GM04503 (cell line): ENCODE measurements around the gene MDK.
"Not testable (repeated sequence)": the region's sequence is repeated elsewhere in the genome, so short reads cannot be mapped to it uniquely, and the experiment has no call there.

ENCODE experiments used
- DNase-seq: peaks from one replicate; pipeline ENCODE4 v3.0.0-alpha.2; 2012; ENCODE audit warnings: low read depth

The MDK gene

DNA sequence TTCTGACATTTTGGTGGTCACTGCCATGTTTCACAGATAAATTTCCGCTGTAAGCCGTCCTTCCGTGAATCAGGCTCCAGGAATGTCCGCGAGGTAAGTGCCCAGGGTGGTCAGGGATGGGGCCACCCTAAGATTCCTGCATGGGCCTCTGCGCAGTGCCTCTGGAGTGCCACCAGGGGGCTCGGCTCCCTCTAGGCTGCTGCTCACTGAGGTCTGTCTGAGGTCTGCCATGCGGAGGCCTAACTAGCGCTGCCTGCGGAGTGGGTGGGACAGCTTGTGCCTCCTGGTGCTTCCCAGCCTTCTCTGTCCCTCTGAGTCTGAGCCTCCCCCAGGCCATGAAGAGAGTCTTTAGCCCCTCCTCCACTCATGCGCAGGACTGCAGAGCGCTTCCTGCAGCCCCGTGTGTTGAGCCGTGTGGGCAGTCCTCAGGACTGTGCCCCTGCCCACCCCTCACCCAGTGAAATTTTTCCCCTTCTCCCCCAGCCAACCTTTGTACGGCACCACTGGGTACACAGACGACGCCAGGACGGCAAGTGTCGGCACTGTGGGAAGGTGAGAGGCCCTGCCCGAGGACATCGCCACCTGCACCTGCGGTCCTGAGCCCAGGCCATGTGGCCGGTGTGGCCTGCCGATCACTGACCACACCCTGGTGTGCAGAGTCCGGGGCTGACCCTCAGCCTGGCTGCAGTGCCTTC is 11.9 kb upstream of the MDK start:
- DNase-seq = no peak

DNA sequence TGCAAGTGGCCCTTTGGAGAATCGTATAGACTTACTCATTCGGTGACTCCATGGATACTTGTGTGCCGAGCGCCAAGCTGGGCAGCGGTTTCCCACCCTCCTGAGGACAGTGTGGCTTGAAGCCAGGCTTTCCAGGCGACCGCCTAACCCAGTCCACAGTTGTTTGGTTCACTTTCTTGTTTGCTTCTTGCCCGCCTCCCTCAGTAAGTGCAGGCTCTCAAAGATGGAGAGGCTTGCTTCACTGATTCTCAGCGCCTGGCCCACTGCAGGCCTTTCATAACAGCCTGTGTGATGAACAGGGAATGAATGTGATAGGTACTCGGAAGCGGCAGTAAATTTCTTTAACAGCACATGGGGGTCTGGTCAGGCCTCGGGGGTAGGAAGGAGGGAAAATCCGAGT is 11.2 kb upstream of the MDK start:
- DNase-seq = no peak

DNA sequence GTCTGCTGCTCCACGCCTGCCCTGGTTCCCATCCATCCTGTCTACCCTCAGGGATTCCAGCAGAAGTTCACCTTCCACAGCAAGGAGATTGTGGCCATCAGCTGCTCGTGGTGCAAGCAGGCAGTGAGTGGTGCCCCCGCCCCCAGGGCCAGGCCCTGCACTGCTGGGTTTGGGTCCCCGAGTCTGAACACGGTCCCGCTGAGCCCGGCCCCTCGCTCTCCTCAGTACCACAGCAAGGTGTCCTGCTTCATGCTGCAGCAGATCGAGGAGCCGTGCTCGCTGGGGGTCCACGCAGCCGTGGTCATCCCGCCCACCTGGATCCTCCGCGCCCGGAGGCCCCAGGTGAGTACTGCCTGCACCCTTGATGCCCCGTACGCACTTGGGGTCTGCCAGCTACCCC is 10.2 kb upstream of the MDK start:
- DNase-seq = not testable (repeated sequence)

DNA sequence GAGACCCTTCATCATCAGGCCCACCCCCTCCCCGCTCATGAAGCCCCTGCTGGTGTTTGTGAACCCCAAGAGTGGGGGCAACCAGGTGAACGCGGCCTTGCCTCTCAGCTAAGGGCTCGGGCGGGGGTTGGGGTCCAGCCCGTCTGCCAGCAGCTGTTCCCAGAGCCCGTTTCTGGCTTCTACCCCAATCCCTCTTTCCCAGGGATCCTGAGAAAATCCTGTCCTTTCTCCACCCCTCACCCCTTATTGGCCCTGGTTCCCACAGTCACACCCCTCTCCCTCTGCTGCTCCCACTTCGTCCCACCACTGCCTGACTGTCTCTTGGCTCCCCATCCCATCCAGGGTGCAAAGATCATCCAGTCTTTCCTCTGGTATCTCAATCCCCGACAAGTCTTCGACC is 9.4 kb upstream of the MDK start:
- no peak for DNase-seq

DNA sequence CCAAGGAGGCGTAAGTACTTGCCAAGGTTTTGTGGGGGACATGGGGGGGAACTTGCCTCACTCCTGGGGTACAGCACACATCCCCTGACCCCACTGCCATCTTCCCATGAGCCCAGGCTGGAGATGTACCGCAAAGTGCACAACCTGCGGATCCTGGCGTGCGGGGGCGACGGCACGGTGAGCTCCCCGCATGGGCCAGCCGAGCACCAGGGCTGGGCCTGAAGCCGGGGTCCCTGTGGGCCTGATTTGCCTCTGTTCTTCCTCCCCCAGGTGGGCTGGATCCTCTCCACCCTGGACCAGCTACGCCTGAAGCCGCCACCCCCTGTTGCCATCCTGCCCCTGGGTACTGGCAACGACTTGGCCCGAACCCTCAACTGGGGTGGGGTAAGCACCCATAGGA is 9.0 kb upstream of the MDK start:
- DNase-seq = not testable (repeated sequence)

DNA sequence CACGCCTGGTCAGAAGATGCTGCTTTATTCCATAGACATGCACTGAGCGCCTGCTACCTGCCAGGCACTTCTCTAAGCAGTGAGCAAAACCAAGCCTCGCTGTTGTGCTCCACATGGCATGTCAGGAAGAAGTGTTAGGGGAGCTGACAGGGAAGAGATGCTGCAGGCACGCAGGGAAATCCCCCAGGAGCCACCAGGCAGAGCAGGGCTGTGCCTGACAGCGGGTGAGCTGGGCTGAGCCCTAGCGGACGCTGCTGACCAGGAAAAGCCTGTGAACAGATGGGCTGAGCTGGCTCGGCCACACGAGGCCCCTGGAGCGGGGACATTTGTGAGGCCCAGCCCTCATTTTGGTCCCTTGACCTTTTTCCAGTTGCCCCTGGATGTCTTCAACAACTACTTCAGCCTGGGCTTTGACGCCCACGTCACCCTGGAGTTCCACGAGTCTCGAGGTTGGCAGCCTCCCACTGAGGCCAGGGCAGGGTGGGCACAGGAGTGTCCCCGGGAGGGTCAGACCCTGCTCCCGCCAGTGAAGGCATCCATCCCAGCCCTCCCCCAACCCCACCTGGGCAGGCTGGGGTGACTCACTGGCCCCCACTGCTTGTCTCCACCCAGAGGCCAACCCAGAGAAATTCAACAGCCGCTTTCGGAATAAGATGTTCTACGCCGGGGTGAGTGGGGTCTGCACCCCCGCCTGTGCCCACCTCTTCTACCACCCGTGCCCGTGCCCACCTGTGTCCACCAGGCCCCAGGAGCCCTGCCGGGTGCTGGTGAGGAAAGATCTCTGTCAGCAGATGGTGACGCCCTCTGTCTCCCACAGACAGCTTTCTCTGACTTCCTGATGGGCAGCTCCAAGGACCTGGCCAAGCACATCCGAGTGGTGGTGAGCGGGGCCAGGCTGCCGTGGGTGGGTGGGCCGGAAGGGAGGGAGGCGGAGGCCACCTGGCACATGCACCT is 7.4 kb upstream of the MDK start:
- DNase-seq = no peak

DNA sequence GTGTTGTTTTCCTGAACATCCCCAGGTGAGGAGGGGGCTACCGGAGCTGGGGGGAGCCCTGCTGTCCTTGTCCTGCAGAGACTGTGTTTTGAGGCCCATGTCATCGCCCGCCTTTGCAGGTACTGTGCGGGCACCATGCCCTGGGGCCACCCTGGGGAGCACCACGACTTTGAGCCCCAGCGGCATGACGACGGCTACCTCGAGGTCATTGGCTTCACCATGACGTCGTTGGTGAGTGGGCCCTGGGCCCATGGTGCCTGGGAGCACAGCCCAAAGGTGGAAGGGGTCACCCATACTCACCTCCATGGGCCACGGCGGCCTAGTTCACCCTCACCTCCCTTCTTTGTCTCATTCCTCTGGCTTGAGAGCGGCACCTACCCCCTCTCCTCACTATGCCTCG is 6.7 kb upstream of the MDK start:
- DNase-seq = no peak

DNA sequence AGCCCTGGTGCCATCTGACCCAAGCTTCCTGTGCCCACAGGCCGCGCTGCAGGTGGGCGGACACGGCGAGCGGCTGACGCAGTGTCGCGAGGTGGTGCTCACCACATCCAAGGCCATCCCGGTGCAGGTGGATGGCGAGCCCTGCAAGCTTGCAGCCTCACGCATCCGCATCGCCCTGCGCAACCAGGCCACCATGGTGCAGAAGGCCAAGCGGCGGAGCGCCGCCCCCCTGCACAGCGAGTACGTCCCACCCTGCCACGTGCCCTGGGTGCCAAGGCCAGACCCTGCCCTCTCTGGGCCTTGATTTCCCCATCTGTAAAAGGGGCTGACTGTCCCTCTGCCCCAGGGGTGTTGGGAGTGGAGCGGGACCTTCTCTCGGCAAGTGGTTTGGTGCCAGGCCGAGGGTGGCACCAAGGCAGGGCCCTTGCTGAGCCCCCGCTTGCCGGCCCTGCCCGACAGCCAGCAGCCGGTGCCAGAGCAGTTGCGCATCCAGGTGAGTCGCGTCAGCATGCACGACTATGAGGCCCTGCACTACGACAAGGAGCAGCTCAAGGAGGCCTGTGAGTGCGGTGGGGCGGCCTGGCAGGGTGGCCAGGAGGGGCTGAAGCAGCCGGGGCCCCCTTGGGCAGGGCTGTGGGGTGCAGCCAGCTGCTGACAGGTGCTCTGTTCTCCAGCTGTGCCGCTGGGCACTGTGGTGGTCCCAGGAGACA is 5.9 kb upstream of the MDK start:
- no peak for DNase-seq

DNA sequence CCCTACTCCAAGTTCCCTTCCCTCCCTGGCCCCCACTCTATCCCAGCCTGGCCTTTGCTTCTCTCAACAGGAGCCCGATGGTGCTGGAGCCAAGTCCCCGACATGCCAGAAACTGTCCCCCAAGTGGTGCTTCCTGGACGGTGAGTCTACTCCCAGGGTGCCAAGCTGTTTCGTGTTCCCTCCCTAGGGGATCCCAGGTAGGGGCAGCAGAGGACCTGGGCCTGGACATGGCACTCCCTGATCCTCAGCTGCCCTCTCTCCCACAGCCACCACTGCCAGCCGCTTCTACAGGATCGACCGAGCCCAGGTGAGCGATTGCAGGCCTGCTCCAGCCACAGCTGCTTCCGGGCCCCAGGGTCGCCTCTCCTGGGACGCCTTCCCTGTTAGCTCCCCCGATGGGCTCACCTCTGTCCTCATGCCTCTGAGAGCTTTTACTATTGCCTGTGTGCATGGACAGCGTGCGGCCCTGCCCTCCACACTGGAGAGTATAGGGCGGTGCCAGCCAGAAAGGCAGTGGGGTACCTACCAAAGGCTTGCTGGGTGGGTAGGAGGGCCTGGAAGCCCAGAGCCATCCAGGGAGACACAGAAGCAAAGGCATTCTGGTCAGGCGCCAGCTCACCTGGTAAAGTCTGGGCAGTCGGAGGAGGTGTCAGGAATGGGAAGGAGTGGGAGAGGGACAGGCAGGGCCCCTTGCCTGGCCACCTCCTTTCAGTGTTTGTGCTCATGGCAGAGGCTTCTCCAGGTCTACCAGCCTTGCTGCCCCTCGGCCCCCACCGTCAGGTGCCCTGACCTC is 5.0 kb upstream of the MDK start:
- no peak for DNase-seq

DNA sequence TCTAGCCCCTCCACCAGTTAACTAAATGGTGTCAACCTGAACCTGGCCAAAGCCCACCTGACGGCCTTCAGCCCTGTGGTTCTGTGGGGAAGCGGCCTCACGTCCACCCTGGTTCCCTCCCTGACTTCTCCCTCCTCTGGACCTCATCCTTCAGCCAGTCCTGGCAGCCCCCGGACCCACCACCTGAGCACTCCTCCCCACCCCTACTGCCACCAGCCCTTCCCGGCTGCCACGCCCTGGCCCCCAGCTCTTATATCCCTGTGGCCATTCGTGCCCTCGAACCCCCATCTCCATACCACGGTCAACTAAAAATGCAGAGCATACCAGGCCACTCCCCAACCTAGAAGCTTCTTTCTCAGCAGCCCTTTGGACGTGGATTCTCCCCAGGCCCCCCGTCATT is 4.2 kb upstream of the MDK start:
- no peak for DNase-seq

DNA sequence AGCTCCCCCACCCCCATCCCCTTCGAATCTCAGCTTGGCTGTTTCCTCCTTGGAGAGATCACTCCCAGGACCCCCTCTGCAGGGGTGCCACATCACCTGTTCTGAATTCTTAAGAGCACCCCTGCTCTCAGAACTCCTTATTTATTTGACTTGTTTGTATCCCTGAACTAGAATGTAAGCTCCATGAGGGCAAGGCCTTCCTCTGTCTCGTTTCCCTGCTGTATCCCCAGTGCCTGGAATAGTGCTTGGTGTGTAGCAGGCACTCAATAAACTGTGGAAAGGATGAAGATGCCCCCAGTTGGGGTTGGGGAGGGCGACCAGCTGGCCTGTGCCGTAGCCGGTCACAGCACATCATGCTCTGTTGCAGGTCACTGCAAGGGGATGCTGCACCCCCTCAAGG is 3.6 kb upstream of the MDK start:
- DNase-seq = no peak

DNA sequence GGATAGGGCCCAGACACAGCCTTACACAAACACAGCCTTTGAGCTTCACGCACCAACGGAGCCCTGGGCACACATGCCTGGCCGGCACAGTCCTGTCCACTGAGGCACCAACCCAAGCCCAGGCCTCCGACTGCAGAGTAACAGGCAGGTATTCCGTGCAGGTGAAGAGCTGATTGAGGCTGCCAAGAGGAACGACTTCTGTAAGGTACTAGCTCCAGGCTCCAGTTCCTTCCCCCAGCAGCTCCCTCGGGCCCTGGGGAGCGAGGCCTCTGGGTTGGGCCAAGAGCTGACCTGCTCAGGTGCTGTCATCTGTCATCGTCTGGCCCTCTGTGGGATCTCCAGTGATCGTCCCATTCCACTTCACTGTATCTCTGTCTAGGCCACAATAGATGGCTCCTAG is 3.2 kb upstream of the MDK start:
- DNase-seq = no peak

DNA sequence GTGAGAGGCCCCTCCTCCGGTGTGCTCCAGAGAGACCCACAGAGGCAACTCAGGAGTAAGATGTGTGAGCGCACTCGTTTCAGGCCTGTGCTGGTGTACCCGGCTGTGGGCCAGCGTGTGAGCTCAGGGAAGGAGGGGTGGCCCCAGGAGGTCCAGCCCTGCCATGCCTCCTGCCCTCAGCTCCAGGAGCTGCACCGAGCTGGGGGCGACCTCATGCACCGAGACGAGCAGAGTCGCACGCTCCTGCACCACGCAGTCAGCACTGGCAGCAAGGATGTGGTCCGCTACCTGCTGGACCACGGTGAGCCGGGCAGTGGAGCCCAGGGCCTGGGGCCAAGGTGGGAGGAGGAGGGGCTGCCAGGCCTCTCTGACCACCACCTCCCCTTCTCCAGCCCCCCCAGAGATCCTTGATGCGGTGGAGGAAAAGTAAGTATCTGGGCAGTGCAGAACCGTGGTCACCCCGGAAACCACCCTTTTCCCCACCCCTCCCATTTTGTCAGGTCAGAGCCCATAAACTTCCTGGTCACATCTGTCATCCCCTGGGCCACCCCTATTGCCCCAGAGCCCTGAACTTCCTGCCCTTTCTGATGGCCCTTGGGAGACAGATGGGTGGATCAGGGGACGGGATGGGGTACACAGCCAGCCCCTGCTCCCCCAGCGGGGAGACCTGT is 2.5 kb upstream of the MDK start:
- no peak for DNase-seq

DNA sequence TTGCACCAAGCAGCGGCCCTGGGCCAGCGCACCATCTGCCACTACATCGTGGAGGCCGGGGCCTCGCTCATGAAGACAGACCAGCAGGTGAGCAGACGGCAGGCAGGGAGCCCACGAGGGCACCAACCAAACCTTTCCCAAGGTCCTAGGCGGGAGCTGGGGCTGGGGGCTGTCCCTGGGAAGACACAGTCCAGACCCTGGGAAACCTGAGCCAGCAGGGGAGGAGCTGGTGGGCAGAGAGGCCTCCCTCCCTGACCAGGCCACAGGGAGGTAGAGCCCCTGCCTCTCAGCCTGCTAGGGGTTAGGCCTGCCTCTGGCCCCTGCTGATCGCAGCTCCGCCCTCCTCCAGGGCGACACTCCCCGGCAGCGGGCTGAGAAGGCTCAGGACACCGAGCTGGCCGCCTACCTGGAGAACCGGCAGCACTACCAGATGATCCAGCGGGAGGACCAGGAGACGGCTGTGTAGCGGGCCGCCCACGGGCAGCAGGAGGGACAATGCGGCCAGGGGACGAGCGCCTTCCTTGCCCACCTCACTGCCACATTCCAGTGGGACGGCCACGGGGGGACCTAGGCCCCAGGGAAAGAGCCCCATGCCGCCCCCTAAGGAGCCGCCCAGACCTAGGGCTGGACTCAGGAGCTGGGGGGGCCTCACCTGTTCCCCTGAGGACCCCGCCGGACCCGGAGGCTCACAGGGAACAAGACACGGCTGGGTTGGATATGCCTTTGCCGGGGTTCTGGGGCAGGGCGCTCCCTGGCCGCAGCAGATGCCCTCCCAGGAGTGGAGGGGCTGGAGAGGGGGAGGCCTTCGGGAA is 1.8 kb upstream of the MDK start:
- not testable (repeated sequence) for DNase-seq

DNA sequence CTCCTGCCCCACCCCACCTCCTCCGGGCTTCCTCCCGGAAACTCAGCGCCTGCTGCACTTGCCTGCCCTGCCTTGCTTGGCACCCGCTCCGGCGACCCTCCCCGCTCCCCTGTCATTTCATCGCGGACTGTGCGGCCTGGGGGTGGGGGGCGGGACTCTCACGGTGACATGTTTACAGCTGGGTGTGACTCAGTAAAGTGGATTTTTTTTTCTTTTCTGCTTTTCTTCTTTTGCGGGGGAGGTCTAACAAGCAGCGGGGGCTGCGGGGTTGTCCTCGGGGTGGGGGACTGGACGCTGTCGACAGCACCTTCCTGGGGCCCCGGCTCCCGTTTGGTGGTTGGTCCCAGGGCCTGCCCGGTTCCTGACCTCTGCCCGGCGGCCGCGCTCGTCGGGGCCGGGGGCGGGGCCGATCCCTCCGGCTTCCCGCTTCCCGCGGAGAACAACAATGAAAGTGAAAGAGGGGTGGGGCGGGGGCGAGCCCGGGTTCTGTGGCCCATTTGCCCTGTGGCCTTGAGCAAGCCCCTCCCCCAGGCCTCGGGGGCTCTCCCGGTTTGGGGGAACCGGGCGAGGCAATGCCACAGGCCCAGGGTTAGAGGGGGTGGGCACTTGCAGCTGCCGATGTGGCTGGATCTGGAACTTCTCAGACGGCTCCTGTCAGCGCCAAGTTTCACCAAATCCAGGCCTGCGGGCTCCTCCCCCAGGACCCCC is 975 bp upstream of the MDK start:
- no peak for DNase-seq

DNA sequence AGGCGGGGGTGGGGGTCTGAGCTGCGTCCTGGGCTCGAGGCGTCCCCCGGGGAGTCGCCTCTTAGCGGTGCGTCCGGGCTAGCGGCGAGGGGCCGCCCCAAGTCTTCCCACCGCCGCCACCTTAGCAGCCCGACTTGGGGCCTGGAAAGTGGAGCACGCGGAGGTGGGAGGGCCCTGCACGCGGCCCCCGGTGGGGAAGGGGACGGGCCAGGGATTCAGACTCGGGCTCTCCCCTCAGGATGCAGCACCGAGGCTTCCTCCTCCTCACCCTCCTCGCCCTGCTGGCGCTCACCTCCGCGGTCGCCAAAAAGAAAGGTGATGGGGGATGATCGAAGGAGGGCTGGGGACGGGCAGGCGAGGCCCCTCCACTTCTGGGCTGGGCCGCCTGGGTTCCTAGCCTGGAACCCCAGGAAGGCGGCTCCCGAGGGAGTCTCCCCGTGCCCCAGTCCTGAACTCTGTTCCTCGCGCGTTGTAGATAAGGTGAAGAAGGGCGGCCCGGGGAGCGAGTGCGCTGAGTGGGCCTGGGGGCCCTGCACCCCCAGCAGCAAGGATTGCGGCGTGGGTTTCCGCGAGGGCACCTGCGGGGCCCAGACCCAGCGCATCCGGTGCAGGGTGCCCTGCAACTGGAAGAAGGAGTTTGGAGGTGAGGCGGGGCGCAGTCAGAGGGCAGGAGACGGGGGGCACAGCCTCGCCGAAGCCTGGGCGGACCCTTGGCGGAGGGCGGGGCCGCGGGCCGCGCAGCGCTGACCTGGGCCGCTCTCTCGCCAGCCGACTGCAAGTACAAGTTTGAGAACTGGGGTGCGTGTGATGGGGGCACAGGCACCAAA is 563 bp downstream of the MDK start:
- no peak for DNase-seq

DNA sequence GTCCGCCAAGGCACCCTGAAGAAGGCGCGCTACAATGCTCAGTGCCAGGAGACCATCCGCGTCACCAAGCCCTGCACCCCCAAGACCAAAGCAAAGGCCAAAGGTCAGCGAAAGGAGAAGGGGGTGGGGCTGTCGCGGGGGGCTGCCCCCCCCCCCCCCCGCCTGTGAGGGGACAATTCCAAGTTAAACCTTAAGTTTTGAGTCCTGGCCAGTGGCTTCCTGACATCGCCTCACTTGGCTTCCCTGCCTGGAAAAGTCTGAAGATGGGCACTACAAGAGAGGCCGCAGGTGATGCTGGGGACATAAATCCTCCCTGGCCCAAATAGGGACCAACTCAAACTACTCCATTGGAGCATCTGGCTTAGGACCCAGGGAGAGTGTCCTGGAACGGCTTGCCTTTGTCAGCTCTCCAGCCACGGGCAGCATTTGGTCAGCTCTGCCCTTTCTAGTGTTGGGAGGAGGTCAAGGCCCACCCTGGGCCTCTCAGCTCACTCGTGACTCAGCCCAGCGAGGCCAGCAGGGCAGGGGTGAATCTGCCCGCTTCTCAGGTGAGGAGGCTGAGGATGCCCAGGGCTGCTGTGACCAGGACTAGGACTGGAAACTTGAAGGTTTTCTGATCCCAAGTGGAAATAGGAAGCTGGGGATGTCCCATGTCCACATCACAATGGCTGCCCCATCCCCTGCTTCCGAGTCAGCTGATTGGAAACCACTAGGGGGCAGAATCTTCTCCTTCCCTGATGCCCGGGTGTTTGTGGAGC is 1.4 kb downstream of the MDK start:
- no peak for DNase-seq

DNA sequence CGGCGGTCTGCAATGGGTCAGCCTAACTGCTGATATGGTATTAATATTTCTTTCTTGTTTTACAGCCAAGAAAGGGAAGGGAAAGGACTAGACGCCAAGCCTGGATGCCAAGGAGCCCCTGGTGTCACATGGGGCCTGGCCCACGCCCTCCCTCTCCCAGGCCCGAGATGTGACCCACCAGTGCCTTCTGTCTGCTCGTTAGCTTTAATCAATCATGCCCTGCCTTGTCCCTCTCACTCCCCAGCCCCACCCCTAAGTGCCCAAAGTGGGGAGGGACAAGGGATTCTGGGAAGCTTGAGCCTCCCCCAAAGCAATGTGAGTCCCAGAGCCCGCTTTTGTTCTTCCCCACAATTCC is 1.9 kb downstream of the MDK start:
- DNase-seq = no peak
